Neuronal stem cell (in vitro differentiated cells): ENCODE data around the gene CDKN1B.

Experiments
- DNase-seq: peaks from one replicate; pipeline ENCODE4 v3.0.0-alpha.2; 2013; ENCODE audit warnings: low spot score
- H2AFZ ChIP-seq: one replicate; pipeline ENCODE4 v1.6.1; 2013; ENCODE audit warnings: mild to moderate bottlenecking, low read length, inconsistent platforms
- H2AK5ac ChIP-seq: 2 replicates; pipeline ENCODE4 v1.6.1; 2013; ENCODE audit warnings: low read depth, mild to moderate bottlenecking, inconsistent platforms, low read length, moderate library complexity, mixed read lengths
- H2BK120ac ChIP-seq: 2 replicates; pipeline ENCODE4 v1.6.1; 2013; ENCODE audit warnings: low read depth, mild to moderate bottlenecking, inconsistent platforms, low read length, moderate library complexity, mixed read lengths
- H2BK12ac ChIP-seq: one replicate; pipeline ENCODE4 v1.6.1; 2013; ENCODE audit warnings: low read length, inconsistent platforms
- H2BK15ac ChIP-seq: 2 replicates; pipeline ENCODE4 v1.6.1; 2013; ENCODE audit warnings: mild to moderate bottlenecking, low read length, inconsistent platforms, mixed read lengths
- H2BK5ac ChIP-seq: one replicate; pipeline ENCODE4 v1.6.1; 2013; ENCODE audit warnings: inconsistent platforms, mild to moderate bottlenecking, low read length, moderate library complexity
- H3K14ac ChIP-seq: one replicate; pipeline ENCODE4 v1.6.1; 2013; ENCODE audit warnings: low read length, inconsistent platforms
- H3K18ac ChIP-seq: 2 replicates; pipeline ENCODE4 v1.6.1; 2013; ENCODE audit warnings: low read length, inconsistent platforms
- H3K23ac ChIP-seq: 2 replicates; pipeline ENCODE4 v1.6.1; 2013; ENCODE audit warnings: low read depth, mild to moderate bottlenecking, mixed read lengths, low read length, inconsistent platforms; ENCODE audit not compliant: poor library complexity
- H3K27ac ChIP-seq: replicated peaks from 3 replicates; pipeline ENCODE4 v1.5.1; 2013; ENCODE audit warnings: low read length, inconsistent platforms
- H3K27me3 ChIP-seq, 3 experiments: 2 replicates each; pipeline ENCODE4 v1.6.1; 2013; ENCODE audit warnings: low read length in 3 of 3, mild to moderate bottlenecking in 2 of 3, inconsistent platforms in 1 of 3, low read depth in 1 of 3, mixed read lengths in 1 of 3, moderate library complexity in 1 of 3; ENCODE audit not compliant: control insufficient read depth in 3 of 3, insufficient read depth in 3 of 3
- H3K36me3 ChIP-seq, 2 donors: replicated peaks in 1 of 2; 2 replicates each; pipeline ENCODE4 v1.6.1; 2013; ENCODE audit warnings: low read length in 2 of 2; ENCODE audit not compliant: control insufficient read depth in 2 of 2, insufficient read depth in 2 of 2
- H3K4ac ChIP-seq: 2 replicates; pipeline ENCODE4 v1.6.1; 2013; ENCODE audit warnings: inconsistent platforms, mild to moderate bottlenecking, low read length, moderate library complexity
- H3K4me1 ChIP-seq, 2 donors: 1 replicate in 1 of 2; 2 replicates in 1 of 2; pipeline ENCODE4 v1.6.1; 2013; ENCODE audit warnings: low read length in 2 of 2, low read depth in 1 of 2; ENCODE audit not compliant: control insufficient read depth in 2 of 2, insufficient read depth in 1 of 2
- H3K4me2 ChIP-seq: one replicate; pipeline ENCODE4 v1.6.1; 2013; ENCODE audit warnings: mild to moderate bottlenecking, low read length, inconsistent platforms; ENCODE audit not compliant: insufficient read depth, poor library complexity, severe bottlenecking
- H3K4me3 ChIP-seq, 2 donors: 2 replicates each; pipeline ENCODE4 v1.5.1; 2013; ENCODE audit warnings: low read length in 2 of 2, mild to moderate bottlenecking in 2 of 2, inconsistent platforms in 1 of 2, moderate library complexity in 1 of 2
- H3K79me1 ChIP-seq: one replicate; pipeline ENCODE4 v1.6.1; 2013; ENCODE audit warnings: low read depth, mild to moderate bottlenecking, inconsistent platforms, low read length, moderate library complexity
- H3K9ac ChIP-seq: one replicate; pipeline ENCODE4 v1.6.1; 2013; ENCODE audit warnings: mild to moderate bottlenecking, low read depth, low read length, inconsistent platforms; ENCODE audit not compliant: poor library complexity
- H3K9me3 ChIP-seq, 2 donors: replicated peaks in 1 of 2; 2 replicates each; pipeline versions ENCODE3 to v1.6.1; 2013; ENCODE audit warnings: low read length in 2 of 2, mild to moderate bottlenecking in 2 of 2, inconsistent platforms in 1 of 2, low read depth in 1 of 2, mixed read lengths in 1 of 2, moderate library complexity in 1 of 2; ENCODE audit not compliant: control insufficient read depth in 2 of 2, insufficient read depth in 1 of 2
- H4K8ac ChIP-seq: one replicate; pipeline ENCODE4 v1.6.1; 2013; ENCODE audit warnings: low read depth, mild to moderate bottlenecking, inconsistent platforms, low read length, moderate library complexity
- H4K91ac ChIP-seq: one replicate; pipeline ENCODE4 v1.6.1; 2013; ENCODE audit warnings: low read length, low read depth, mild to moderate bottlenecking, inconsistent platforms; ENCODE audit not compliant: poor library complexity
- WGBS, 2 donors: extraction: QIAGEN DNeasy Blood & Tissue Kit; methylation state at CpG; one replicate each; pipeline ENCODE4 v1.1.7; 2013; ENCODE audit warnings: missing lambda C conversion rate in 2 of 2, mixed read lengths in 1 of 2; ENCODE audit not compliant: insufficient read length in 2 of 2, insufficient replicate concordance in 1 of 2; ENCODE audit errors: extremely low coverage in 2 of 2; 5-methylcytosine and 5-hydroxymethylcytosine counted together

Gene CDKN1B

DNA sequence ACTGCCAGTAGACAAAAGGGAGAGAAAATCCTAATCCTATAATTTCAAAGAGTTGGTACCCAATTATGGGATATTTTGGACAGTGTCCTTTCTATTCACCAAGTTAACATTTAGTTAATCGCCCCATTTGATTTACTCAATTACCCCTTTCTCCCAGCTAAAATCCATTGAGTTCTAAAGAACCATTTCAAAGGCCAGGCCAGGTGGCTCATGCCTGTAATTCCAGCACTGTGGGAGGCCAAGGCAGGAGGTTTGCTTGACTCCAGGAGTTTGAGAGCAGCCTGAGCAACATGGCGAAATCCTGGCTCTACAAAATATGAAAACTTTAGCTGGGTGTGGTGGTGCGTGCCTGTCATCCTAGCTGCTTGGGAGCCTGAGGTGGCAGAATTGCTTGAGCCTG is 15.7 kb upstream of the CDKN1B start:
- Histone ChIP-seq H3K9me3 (no peaks in the 10 kb centered on the region), H2BK12ac (no peak overlapping the region), H2AK5ac (no peak overlapping the region), H3K27ac (peak overlapping the region; percentile 62), H2BK5ac (no peak overlapping the region), H3K27me3 (no peaks in the 10 kb centered on the region), H3K4ac (no peak overlapping the region), H3K14ac (no peak overlapping the region), H2AFZ (no peak overlapping the region), H3K36me3 (no peaks in the 10 kb centered on the region), H3K18ac (no peak overlapping the region), H3K4me2 (no peak overlapping the region), H3K4me1 (peaks cover 0 to 4% of the 10 kb centered on the region in 2 donors), H2BK15ac (no peak overlapping the region), H3K79me1 (no peaks in the 10 kb centered on the region), H3K23ac (no peak overlapping the region), H4K8ac (no peak overlapping the region), H3K4me3 (no peak overlapping the region), H4K91ac (no peak overlapping the region), H3K9ac (no peak overlapping the region), H2BK120ac (no peak overlapping the region)
- WGBS, 2 donors: no CpG with 5 or more reads among the region's 3 CpGs
- DNase-seq: no peak

DNA sequence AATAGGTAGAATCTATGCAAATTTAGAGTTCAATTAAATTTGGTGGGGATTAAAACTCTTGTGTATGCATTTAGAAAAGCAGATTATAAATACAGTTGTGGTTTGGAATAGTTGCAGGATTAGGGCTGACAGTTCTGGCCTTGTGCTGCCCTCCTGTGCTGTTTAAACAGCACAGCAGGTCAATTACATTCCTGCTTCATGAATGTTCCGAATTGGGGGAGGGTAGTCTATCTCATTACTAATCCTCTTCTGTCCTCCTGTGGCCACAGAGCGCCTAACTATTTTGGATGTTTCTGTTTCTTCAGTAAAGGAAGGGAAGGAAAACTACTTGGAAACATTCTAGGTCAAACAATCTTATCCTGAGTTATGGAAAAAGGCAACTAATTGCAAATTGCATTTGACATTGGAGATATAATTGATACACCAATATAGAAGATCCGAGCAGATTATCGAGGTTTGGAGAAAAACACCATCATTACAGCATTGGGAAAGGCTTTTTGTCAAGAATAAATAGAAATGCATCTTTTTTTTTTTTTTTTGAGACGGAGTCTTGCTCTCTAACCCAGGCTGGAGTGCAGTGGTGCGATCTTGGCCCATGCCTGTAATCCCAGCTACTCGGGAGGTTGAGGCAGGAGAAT is 12.5 kb upstream of the CDKN1B start:
- WGBS, 2 donors: no CpG with 5 or more reads among the region's 7 CpGs
- Histone ChIP-seq H3K27ac (no peak overlapping the region), H3K36me3 (no peaks in the 10 kb centered on the region), H2BK120ac (no peak overlapping the region), H3K4ac (no peak overlapping the region), H2BK12ac (no peak overlapping the region), H2AFZ (no peak overlapping the region), H3K9me3 (no peaks in the 10 kb centered on the region), H3K14ac (no peak overlapping the region), H2AK5ac (no peak overlapping the region), H4K91ac (no peak overlapping the region), H3K9ac (no peak overlapping the region), H3K27me3 (no peaks in the 10 kb centered on the region), H2BK15ac (no peak overlapping the region), H3K4me3 (no peak overlapping the region), H2BK5ac (no peak overlapping the region), H3K4me2 (no peak overlapping the region), H3K23ac (no peak overlapping the region), H3K79me1 (no peaks in the 10 kb centered on the region), H3K4me1 (peaks cover 0 to 6% of the 10 kb centered on the region in 2 donors), H3K18ac (no peak overlapping the region), H4K8ac (no peak overlapping the region)
- DNase-seq: peak; percentile 83

DNA sequence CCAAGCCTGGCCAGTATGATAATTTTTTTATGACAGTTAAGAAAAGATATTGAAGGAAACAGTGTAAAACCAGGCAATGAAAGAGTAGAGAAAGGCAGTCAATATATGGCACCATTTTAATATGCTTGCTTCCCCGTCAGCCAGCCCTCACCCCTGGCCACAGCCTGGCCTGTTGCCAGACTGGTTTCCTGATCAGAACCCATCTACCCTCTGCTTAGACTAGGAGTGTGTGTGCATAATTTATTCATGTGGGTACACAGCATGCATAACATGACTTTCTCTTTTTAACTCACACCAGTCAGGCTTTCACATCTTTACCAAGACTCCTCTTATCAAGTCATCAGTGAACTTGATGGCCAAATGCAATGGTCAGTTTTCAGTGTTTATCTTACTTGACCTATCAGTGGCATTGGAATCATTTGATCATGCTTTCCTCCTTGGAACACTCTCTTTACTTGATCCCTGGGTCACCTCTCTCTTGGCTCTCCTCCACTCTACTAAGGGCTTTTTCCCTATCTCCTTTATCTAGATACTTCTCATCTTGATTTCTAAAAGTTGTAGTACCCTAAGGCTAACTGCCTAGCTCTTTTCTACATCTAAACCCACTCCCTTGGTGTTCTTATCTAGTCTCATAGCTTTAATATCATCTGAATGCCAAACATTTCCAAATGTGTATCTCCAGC is 11.2 kb upstream of the CDKN1B start:
- Histone ChIP-seq H3K23ac (no peak overlapping the region), H3K27ac (no peak overlapping the region), H3K4me2 (no peak overlapping the region), H3K4me1 (peaks cover 0 to 6% of the 10 kb centered on the region in 2 donors), H4K8ac (no peak overlapping the region), H3K18ac (no peak overlapping the region), H3K4ac (no peak overlapping the region), H2BK15ac (no peak overlapping the region), H3K4me3 (no peak overlapping the region), H2AFZ (no peak overlapping the region), H2BK12ac (no peak overlapping the region), H3K79me1 (no peaks in the 10 kb centered on the region), H2BK120ac (no peak overlapping the region), H2BK5ac (no peak overlapping the region), H3K36me3 (no peaks in the 10 kb centered on the region), H3K9ac (no peak overlapping the region), H2AK5ac (no peak overlapping the region), H3K27me3 (no peaks in the 10 kb centered on the region), H3K9me3 (no peaks in the 10 kb centered on the region), H4K91ac (no peak overlapping the region), H3K14ac (no peak overlapping the region)
- DNase-seq: no peak
- WGBS, 2 donors: no CpG with 5 or more reads among the region's 1 CpG

DNA sequence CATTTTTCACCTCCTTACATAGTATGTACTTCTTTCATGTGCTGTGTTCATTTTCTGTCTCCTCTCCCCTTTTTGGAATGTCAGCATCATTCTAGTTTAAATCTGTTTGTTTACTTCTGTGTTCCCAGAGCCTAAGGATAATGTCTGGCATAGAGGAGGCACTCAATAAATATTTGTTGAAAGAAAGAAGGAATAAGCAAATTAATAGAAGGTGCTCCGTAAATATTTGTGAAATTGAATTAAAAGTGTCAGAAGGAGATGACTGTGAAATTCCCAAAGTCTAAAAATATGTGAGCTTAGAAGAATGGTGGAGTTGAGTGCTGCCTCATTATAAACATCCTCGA is 3.3 kb upstream of the CDKN1B start:
- no peak overlapping the region for H3K4ac ChIP-seq
- no peak overlapping the region for H3K4me2 ChIP-seq
- DNase-seq: no peak
- H3K79me1 ChIP-seq: no peaks in the 10 kb centered on the region
- no CpG with 5 or more reads among the region's 2 CpGs for WGBS, 2 donors
- no peak overlapping the region for H3K18ac ChIP-seq
- H3K27me3 ChIP-seq: no peaks in the 10 kb centered on the region
- peaks cover 18 to 24% of the 10 kb centered on the region in 2 donors for H3K4me1 ChIP-seq
- H2BK15ac ChIP-seq: peak overlapping the region; percentile 10
- no peak overlapping the region for H2AK5ac ChIP-seq
- H3K14ac ChIP-seq: no peak overlapping the region
- H2BK12ac ChIP-seq: no peak overlapping the region
- no peaks in the 10 kb centered on the region for H3K9me3 ChIP-seq
- H4K91ac ChIP-seq: no peak overlapping the region
- H4K8ac ChIP-seq: no peak overlapping the region
- H3K36me3 ChIP-seq: peaks cover 0 to 9% of the 10 kb centered on the region in 2 donors
- H3K27ac ChIP-seq: no peak overlapping the region
- no peak overlapping the region for H3K23ac ChIP-seq
- H3K9ac ChIP-seq: no peak overlapping the region
- H2AFZ ChIP-seq: peak overlapping the region; percentile 72
- no peak overlapping the region for H2BK5ac ChIP-seq
- no peak overlapping the region for H2BK120ac ChIP-seq
- H3K4me3 ChIP-seq: peak overlapping the region in 1 of 2 donors; percentile 7
